ENCODE measurements around the gene IL1RAPL1.

DNA sequence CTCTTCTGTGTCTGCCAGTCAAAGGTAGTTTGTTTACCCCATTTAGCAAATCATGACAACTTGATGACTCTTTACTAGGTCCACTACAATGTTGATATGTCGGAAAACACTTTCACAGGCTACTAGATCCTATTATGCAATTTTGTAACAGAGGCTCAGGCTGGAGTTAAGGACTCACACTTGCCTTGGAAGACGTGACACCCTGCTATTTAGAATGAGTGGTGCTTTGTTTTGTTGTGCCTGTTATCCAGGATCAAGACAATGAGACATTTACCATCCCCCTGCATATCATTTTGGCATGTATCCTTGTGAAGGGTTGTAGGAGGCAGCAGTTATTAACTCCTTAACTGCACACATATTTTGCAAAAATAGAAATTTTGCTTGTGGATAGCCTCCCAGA, 263.7 kb downstream of the IL1RAPL1 start:
- TF ChIP-seq, protein P1, sequence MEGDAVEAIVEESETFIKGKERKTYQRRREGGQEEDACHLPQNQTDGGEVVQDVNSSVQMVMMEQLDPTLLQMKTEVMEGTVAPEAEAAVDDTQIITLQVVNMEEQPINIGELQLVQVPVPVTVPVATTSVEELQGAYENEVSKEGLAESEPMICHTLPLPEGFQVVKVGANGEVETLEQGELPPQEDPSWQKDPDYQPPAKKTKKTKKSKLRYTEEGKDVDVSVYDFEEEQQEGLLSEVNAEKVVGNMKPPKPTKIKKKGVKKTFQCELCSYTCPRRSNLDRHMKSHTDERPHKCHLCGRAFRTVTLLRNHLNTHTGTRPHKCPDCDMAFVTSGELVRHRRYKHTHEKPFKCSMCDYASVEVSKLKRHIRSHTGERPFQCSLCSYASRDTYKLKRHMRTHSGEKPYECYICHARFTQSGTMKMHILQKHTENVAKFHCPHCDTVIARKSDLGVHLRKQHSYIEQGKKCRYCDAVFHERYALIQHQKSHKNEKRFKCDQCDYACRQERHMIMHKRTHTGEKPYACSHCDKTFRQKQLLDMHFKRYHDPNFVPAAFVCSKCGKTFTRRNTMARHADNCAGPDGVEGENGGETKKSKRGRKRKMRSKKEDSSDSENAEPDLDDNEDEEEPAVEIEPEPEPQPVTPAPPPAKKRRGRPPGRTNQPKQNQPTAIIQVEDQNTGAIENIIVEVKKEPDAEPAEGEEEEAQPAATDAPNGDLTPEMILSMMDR (conservative IDR thresholded peaks at IDR 0.05; ENCODE audit: low read length): no peak
- no peak for TF ChIP-seq EZH2phosphoT487 (IDR thresholded peaks at IDR 0.05; ENCODE audit: borderline replicate concordance)
